SH-SY5Y (cell line): Measurements from ENCODE around the gene CKS1B.
A peak's percentile ranks its signal among the peaks of the same experiment; 100 is the strongest.

ENCODE experiments used
- GATA2 ChIP-seq: IDR thresholded peaks from 2 replicates; pipeline ENCODE4 v1.6.1; 2011; ENCODE audit warnings: mild to moderate bottlenecking, low read depth, low read length
- GATA3 ChIP-seq: IDR thresholded peaks from 2 replicates; pipeline ENCODE4 v1.6.1; 2011; ENCODE audit warnings: low read depth, mild to moderate bottlenecking, low read length, moderate library complexity

CKS1B gene

GRCh38 chr1:154955039-154955717 is 19.3 kb upstream of the CKS1B start:
- TF ChIP-seq GATA2 (peak; percentile 56), GATA3 (no peak)

- TF ChIP-seq GATA2, result no peak
- no peak for TF ChIP-seq GATA3
Measured at GRCh38 chr1:154955718-154956543, 18.6 kb upstream of the CKS1B start, which contains the start of gene PBXIP1. Gene PBXIP1, minus strand, starts transcription at chr1:154956099. Its CDS starts 2,378 bp downstream, at chr1:154953721.

- no peak for TF ChIP-seq GATA3
- no peak for TF ChIP-seq GATA2
Measured at GRCh38 chr1:154956544-154956941, 17.9 kb upstream of the CKS1B start.

GRCh38 chr1:154957091-154957657 is 17.3 kb upstream of the CKS1B start:
- no peak for TF ChIP-seq GATA3

- no peak for TF ChIP-seq GATA2
- TF ChIP-seq GATA3, result no peak
Measured at GRCh38 chr1:154958036-154958435, 16.4 kb upstream of the CKS1B start.

GRCh38 chr1:154958681-154959425 is 15.6 kb upstream of the CKS1B start:
- no peak for TF ChIP-seq GATA2
- TF ChIP-seq GATA3, result no peak

GRCh38 chr1:154959426-154959780 is 15.1 kb upstream of the CKS1B start:
- TF ChIP-seq GATA3, result no peak
- TF ChIP-seq GATA2, result no peak

GRCh38 chr1:154960446-154961136 is 13.9 kb upstream of the CKS1B start:
- TF ChIP-seq GATA3, result no peak
- no peak for TF ChIP-seq GATA2

- TF ChIP-seq GATA2 (no peak; the same call in 1 of the 2 replicates), GATA3 (no peak)
Measured at GRCh38 chr1:154961207-154962155, 13.0 kb upstream of the CKS1B start, which contains the start of gene PYGO2. Gene PYGO2, minus strand, starts transcription at chr1:154961782. Its CDS starts 206 bp downstream, at chr1:154961576.

- TF ChIP-seq GATA3 (no peak), GATA2 (no peak)
Measured at GRCh38 chr1:154962156-154962749, 12.2 kb upstream of the CKS1B start.

- TF ChIP-seq GATA3 (no peak), GATA2 (no peak)
Measured at GRCh38 chr1:154962795-154963330, 11.6 kb upstream of the CKS1B start.

GRCh38 chr1:154963643-154964042 is 10.8 kb upstream of the CKS1B start:
- no peak for TF ChIP-seq GATA2
- no peak for TF ChIP-seq GATA3

GRCh38 chr1:154964359-154964758 is 10.1 kb upstream of the CKS1B start:
- TF ChIP-seq GATA3, result no peak
- TF ChIP-seq GATA2, result no peak
